HG02852 (cell line): ENCODE data around the gene PLEKHD1.

Experiments used
- ATAC-seq: cut with Tn5 transposase; IDR thresholded peaks from one replicate; pipeline ENCODE4 v1.9.1; 2021; ENCODE audit warnings: mild to moderate bottlenecking, moderate library complexity; ENCODE audit not compliant: unreplicated experiment

PLEKHD1 gene

DNA sequence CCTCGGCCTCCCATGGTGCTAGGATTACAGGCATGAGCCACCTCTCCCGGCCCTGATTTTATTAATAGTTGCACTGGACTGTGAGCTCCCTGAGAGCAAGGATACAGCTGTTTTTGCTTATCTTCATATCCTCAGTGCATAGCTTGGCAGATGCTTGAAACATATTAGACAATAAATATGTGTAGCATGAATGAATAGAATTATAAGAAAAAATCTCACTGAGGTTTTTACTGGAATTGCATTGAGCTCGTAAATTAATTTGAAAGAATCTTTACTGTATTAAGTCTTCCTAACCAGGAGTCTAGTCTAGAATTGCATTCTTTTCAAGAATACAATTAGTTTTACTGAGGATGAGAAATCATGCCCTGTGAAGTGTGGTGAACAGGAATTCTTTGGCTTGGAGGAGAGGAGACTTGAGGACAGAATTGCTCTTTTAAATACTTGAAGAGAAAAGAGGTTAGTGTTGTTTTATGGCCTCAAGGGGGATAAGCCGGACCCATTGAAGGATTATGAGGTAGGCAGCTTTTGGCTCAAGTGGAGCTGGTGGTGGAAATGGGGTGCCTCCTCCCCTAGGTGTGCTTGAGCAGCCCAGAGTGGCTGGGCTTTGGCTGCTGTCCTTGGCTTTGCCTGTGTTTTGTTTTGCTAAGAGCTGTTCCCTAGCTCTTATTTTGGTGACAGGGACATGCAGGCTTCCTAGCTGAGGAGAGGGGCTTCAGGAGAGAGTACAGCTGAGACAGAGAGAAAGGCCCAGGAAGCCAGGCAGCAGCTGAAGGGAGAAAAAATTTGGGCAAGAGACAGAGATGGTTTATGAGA, 34.0 kb downstream of the PLEKHD1 start:
- ATAC-seq = no peak

DNA sequence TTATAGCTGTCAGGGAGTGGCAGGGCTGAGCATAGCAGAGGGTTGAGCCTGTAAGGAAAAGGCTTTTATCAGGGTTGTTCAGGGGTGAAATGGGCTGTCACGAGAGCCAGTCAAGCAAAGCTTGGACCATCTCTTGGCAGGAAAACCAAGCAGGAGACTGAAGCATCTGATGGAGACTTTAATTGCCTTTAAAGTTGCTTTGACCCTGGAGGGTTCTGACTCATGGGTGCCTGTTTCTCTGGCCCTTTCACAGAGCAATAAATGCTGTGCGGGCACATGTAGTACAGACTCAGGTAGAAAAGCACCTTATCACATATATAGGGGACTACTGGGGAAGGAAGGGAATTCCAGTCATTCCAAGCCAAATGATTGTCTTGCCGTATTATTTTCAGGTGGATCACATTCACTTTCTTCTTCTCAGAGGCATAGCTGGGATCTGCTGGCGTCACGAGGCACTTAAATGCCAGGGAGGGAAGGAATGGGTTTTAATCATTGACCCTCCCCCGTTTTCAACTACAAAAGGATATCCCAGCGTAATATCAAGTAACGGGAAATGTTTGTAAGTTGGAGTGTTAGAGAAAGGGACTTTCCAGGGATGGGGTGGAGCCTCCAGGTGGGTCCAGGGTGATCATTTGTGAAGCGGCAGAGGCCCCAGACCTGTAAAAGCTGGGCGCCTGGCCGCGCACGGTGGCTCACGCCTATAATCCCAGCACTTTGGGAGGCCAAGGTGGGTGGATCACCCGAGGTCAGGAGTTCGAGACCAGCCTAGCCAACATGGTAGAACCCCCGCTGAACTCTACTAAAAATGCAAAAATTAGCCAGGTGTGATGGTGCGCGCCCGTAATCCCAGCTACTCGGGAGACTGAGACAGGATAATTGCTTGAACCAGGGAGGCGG, 34.9 kb downstream of the PLEKHD1 start:
- ATAC-seq = no peak

DNA sequence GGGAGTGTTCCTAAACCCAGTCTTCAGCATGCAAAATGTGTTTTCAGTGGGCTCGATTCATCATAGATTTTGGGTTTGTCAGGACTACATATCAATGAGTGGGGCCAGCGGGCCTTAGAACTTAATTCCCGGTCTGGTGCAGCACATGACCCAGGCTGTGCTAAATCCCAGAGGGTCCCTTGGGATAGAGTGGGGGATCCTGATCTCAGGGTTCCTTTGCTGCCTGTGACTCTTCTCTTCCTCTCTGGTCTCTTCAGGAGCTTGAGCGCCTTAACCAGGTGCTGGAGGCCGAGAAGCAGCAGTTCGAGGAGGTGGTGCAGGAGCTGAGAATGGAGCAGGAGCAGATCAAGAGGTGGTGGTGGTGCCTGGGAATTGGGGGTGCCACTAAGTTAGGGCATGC, 37.5 kb downstream of the PLEKHD1 start:
- ATAC-seq = no peak

DNA sequence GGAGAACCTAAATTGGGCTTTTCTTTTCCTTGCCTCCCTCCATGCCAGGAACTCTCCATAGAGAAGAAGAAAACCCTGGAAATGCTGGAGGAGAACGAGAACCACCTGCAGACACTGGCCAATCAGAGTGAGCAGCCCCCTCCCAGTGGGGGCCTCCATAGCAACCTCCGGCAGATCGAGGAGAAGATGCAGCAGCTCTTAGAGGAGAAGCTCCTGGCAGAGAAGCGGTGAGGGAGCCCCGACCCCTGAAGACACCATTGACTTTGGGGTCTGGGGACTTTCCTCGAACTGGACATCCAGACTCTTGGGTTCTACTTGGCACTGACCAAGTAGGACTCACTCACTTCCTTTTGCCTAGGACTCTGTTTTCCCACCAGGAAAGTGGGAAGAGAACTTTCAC, 41.4 kb downstream of the PLEKHD1 start:
- ATAC-seq = no peak

DNA sequence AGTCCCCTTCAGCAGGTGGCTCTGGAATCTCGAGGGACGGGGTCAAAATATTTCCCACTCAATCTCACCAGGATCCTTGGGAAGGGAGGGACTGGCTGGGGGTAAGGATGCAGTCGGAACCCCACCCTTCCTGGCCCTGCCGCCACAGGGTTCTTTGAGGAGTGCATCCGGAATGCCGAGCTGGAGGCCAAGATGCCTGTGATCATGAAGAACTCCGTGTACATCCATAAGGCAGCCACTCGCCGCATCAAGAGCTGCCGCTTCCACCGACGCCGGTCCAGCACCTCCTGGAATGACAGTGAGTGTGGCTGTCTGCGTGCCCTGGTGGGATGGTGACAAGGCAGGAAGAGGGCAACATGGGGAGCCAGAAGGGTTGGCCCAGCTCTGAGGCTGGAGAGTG, 43.1 kb downstream of the PLEKHD1 start:
- no peak for ATAC-seq

DNA sequence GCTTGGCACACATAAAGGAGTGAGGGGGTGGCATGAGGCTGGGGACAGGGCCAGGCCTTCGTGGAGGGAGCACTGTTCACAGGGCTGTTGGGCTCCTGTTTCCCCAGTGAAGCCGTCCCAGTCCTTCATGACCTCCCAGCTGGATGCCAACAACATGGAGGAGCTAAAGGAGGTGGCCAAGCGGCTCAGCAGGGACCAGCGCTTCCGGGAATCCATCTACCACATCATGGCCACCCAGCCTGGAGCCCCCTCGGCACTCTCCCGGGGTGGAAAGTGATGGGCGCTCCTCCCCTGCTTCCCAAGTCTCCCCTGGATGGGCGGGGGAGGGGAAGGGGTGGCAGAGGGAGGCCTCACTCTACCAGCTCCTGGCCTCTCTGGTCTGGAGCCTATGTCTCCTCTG, 43.6 kb downstream of the PLEKHD1 start:
- ATAC-seq = no peak

DNA sequence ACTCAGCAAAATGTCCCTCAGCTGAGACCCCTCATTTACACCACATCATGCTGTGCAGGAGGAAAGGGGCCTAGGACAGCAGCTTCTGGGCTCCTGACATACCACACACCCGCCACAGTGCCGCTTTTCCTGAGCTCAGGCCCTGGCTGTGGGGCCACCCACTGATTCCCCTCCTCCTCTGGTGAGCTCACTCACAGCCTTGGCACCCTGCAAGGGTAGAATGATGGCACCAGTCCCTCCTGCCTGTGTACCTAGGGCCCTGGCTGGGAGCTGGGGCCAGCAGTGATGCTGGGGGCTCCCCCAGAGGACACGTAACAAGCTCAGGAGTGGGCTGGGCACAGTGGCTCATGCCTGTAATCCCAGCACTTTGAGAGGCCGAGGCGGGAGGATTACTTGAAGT, 44.4 kb downstream of the PLEKHD1 start:
- no peak for ATAC-seq

DNA sequence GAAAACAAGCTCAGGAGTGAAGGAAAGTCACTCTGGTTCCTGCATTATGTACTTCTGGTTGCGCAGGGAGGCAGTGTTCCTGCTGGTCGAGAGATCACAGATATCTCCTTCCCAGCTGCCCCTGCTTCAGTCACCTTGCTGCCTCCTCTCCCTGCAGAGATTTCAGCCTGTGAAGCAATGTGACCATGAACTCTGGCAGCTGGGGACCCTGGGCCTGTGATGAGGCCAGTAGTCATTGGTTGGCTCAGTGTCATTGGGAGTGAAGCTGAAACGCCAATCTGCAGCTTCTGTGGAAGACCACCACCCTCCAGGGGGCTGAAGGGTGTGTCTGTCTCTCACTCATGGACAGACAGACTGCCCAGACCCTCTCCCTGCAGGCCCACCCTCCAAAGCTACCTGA, 45.0 kb downstream of the PLEKHD1 start:
- ATAC-seq = no peak

DNA sequence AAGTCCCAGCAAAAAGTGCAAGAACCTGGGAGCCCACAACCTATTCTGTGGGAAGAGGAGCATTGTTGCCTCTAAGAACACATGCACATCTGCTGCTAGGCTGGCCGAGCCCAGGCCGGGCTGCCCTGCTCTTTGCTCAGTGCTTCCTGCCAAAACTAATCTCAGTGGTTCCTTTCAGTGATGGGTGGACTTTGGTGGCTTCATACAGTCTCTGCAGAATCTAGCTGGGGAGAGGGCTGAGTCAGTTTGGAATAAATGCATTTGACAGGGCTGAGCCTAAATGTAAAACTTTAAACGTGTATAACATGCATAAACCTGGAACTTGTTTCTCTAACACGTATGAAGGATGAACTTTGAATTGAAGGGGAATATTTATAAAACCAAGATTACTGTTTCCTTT, 45.6 kb downstream of the PLEKHD1 start:
- no peak for ATAC-seq

DNA sequence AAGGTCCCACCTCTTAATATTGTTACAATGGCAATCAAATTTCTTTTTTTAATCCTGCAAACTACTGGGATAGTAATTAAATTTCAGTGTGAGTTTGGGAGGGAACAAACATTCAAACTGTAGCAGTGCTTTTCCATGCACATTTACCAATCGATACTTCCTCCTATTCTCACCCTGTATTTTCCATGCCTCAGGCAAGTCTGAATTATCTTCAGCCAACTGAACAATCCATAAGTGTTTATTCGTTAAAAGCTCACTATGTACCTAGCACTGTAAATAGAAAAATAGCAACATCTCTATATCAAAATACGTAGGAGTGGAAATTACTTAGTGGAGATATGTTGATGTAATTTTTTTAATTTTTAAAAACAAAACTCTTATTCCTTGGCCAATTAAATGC, 46.6 kb downstream of the PLEKHD1 start:
- ATAC-seq = no peak

DNA sequence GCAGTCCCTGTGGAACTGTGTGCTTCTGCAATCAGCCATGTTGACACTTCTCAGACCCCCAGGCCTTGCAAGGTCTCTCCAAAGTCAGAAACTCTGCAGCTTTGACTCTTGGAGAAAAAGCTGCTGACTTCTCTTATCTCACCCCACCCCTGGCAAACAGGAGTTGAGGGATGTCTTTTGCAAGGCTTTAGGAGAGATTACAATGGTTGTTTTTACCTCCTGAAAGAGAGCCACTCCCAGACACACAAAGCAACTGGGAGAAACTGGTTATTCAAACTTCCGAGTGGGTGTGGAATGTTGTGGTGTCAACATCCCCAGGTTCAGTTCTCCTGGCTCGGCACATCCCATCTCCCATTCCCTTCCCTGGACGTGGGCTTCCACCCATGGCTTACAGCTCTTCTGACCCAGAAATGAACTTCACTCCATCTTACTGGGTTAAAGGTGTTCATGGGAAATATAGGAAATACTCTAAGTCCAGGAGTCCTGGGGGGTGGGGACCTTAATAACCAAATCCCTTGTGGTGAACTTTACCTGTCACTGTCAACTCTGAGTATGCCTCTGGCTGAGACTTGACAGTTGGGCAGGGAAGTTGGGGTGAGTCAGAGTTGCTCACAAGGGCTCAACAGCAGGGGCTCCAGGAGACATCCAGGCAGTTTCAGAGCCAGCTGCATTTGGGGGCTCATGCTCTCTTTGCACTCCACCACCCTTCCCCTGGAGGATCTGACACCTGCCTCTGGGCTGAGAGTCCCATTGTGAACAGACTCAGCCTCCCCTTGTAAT, 48.2 kb downstream of the PLEKHD1 start:
- ATAC-seq = no peak

DNA sequence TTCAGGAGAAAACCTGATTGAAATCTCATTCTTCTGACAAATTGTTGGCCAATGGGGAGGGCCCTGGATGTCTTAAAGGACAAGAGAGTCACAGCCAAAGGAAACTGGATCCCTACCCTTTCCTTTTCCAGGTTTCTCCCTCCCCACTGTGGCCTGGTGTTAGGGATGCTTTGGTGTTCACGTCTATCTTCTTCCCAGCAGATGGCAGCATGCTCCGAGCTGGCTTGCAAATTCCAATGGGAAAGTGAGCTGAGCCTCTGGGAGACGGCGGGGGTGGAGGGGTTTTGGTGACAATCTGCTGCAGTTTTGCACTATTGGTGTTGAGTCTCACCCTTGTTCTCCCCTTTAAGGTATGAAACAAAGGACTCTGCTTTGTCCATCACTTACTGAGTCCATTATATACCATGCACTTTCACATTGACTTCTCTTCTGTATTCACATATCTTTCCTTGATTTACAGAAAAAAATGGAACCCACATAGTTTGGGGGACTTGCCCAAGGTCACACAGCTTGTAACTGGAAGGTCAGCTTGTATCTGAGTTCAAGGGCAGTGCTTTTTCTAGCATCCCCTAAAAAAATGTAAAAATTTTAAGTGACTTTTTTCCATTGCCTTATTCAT, 50.8 kb downstream of the PLEKHD1 start:
- ATAC-seq = no peak

DNA sequence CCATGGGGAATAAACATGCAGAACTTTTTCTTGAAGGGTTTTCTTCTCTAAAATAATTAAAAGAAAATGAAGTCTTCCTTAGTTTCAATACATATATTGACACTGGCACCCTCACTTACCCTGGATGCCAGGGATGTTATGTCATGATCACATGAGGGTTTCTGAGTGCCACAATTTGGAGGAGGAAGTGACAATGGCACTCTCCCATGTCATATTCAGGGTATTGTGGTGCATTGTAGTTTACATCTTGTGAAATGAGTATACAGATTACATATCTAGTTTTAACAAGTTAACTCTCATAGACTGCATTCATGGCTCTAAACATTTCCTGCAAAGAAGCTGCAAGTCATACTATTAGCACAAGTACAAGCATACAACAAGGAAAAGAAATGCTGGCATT, 52.4 kb downstream of the PLEKHD1 start:
- no peak for ATAC-seq

DNA sequence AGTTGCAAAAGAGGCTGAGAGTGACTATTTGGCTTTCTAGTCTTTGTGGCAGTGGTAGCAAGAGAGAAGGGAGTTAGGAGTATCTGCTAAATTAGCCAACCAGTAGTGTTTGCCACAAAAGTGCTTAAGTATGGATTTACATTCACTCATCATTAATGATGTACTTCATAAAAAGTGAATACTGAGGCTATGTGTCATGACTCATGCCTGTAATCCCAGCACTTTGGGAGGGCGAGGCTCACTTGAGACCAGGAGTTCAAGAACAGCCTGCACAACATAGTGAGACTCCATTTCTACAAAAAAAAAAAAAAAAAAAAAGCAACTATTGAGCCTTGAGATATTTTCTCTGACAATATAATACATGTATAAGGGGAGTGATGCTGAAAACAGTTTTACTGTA, 53.4 kb downstream of the PLEKHD1 start:
- no peak for ATAC-seq

DNA sequence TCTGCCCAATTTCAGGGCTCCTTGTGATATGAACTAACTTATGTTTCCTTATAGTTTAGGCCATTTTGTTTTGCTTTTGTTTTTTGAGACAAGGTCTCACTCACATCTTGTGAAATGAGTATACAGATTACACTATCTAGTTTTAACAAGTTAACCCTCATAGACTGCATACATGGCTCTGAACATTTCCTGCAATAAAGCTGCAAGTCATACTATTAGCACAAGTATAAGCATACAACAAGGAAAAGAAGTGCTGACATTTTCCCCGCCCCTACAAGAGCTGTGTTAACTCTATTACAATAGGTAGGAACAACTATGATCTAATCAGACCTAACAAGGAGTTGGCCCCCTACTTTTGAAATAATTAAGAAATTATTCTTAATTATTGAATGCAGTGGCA, 54.2 kb downstream of the PLEKHD1 start:
- ATAC-seq = no peak

DNA sequence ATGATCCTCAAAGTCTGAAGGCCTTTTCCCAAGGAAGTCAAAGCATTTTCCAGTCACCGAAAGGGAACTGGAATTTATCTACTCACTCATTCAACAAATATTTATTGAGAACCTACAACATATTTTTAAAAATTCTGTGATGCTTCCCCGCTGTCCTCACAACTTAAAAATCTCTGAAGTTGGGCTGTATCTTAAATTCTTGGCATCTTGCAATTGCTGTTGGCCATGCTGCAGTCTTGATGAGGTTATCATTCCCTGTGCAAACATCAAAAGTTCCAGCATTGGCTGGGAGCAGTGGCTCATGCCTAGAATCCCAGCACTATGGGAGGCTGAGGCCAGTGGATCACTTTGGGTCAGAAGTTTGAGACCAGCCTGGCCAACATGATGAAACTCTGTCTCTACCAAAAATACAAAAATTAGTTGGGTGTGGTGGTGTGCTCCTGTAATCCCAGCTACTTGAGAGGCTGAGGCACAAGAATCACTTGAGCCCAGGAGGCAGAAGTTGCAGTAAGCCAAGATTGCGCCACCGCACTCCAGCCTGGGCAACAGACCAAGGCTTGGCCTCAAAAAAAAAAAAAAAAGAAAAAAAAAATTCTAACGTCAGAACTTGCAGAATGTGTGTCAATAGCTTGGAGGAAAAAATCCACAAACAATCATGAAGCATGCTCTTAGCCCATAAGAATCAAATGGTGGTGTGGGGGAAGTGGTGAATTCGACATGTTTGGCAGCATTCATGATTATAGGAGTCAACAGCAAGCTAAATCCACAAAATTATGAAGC, 55.3 kb downstream of the PLEKHD1 start:
- ATAC-seq = no peak

DNA sequence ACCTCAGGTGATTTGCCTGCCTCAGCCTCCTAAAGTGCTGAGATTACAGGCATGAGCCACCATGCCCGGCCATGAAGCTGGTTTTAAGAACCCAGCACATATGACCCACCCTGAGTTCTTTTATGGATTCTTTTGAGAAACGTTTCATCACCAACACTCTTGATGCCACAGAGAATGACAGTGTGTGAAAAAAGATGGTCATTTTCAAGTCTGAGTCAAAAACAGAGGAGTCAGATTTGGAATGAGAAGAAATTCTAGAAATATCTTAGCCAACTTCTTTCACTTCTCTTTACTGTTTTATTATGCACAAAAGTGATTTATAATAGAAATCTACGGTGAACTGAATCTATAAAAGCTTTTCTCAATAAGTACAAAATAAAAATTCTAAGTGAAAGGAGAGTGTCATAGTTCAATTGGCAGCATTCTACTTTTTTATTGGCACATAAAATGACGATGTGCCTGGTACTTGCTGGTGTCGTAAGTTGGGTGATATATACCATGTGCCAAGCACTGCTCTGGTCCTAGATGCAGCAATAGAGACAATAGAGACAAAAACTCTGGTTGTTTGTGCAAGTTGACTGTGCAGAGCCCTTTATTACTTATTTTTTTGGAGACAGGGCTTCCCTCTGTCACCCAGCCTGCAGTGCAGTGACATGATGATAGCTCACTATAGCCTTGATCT, 56.3 kb downstream of the PLEKHD1 start:
- no peak for ATAC-seq

DNA sequence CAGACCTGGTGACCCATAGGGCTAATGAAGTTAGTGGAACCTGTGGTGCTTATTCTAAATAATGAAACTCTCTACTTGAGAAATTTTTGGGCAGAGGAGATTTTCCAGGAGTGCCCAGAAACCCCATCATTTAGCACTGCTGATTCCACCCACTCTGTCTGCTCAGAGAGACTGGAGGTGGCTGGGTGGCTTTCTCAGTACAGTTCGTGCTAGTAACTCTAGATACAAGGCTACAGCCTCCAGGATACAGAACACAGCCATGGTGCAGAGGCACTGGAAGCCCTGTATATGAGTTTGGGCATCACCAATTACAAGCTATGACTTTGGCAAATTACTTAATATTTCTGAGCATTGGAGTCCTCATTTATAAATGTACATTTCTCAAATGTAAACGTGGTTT, 57.8 kb downstream of the PLEKHD1 start:
- no peak for ATAC-seq

DNA sequence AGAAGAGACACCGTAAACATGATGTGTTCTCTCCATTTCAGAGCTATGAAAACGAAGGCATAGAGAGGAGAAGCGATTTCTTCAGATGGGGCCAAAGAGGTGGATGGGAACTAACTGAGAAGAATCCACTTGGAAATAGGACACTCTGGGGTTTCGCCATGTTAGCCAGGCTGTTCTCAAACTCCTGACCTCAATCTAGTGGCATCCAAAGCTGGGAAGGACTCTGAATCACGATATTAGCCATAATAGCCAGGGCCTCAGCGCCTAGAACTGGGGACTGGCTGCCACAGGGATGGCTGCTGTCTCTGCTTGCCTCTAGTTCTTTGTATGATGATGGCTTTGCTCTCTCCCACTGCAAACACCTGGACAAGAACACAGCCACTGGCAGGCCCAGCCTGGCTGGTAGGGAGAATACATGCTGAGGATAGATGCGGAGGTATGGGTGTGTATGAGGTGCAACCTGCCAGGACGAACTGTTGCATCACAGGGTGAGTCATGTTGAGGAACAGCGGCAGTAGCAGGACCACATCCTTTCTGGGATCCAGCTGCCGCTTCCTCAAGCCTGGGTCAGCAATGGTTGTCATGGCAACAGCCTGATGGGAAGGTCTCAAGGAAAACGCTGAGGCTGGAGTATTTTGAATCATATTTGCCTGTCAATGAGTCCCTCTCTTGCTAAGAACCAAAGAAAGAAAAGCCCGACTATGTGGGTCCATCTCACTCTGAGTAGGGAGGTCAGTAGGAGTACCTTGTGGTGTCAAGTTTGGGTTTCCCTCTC, 59.0 kb downstream of the PLEKHD1 start:
- no peak for ATAC-seq
